K562 (cell line): ENCODE data around the gene KDM4C. TPM values are rescaled to one million over a fixed set of nuclear protein-coding genes. Genes with fewer than 3 reads are reported as not detected.

Experiments used
- E2F3 ChIP-seq: fragments of 250-450 bp; sonication (Bioruptor Pico); IDR thresholded peaks from 2 replicates; pipeline ENCODE4 v1.4.0; 2020; ENCODE audit warnings: mild to moderate bottlenecking
- FOXJ3 ChIP-seq: sonication (generic); formaldehyde crosslinking; IDR thresholded peaks from 2 replicates; pipeline ENCODE4 v1.4.0; 2020; ENCODE audit warnings: mild to moderate bottlenecking, missing genetic modification reagents
- GTF2F1 ChIP-seq: IDR thresholded peaks from 2 replicates; pipeline ENCODE4 v1.6.1; 2011; ENCODE audit warnings: low read depth, low read length, improper control_type of control experiment
- MXI1 ChIP-seq: IDR thresholded peaks from 2 replicates; pipeline ENCODE4 v1.6.1; 2011; ENCODE audit warnings: low read depth, mild to moderate bottlenecking, improper control_type of control experiment, low read length
- PRMT5 ChIP-seq: sonication (generic); formaldehyde crosslinking; IDR thresholded peaks from 2 replicates; pipeline ENCODE4 v1.5.0; 2020; ENCODE audit warnings: missing genetic modification reagents
- SLC30A9 ChIP-seq: fragments of 250-450 bp; sonication (Bioruptor Pico); IDR thresholded peaks from 2 replicates; pipeline ENCODE4 v1.8.0; 2022; ENCODE audit warnings: mild to moderate bottlenecking, moderate library complexity
- TAF7 ChIP-seq: fragments of 450-650 bp; IDR thresholded peaks from 2 replicates; pipeline ENCODE4 v1.6.1; 2016; ENCODE audit warnings: missing genetic modification characterization, missing compliant biosample characterization
- TRIM24 ChIP-seq, 2 experiments: fragments of 450-650 bp; IDR thresholded peaks; 2 replicates each; pipeline ENCODE4 v1.6.1; 2016
- YY1 ChIP-seq, 3 experiments: IDR thresholded peaks; 2 replicates each; pipeline ENCODE4 v1.6.1; 2011; ENCODE audit warnings: low read length in 2 of 3, mild to moderate bottlenecking in 2 of 3, moderate library complexity in 2 of 3, borderline replicate concordance in 1 of 3, control low read depth in 1 of 3, low read depth in 1 of 3; ENCODE audit not compliant: insufficient read depth in 3 of 3, insufficient replicate concordance in 2 of 3, control insufficient read depth in 1 of 3, insufficient read length in 1 of 3; ENCODE audit errors: extremely low read depth in 1 of 3
- ZBTB17 ChIP-seq: fragments of 450-650 bp; formaldehyde crosslinking; IDR thresholded peaks from 2 replicates; pipeline ENCODE4 v1.4.0; 2020; ENCODE audit warnings: mild to moderate bottlenecking
- ZNF212 ChIP-seq: fragments of 450-650 bp; formaldehyde crosslinking; IDR thresholded peaks from 2 replicates; pipeline ENCODE4 v1.4.0; 2020; ENCODE audit warnings: mild to moderate bottlenecking
- ZNF274 ChIP-seq: IDR thresholded peaks from 2 replicates; pipeline ENCODE4 v1.6.1; 2011; ENCODE audit warnings: low read depth, mild to moderate bottlenecking, low read length, moderate library complexity, borderline replicate concordance
- polyA plus RNA-seq, 8 experiments: library from polyadenylated mRNA; depleted of rRNA in 4 of 8; stranded (reverse) in 5 of 8; unstranded in 3 of 8; fragments of >200 nt; fragmentation: Nextera tagmentation in 2 of 8; fragmentation: Illumina TruSeq in 1 of 8; extraction: Ambion mirVana in 2 of 8; extraction: Trizol in 1 of 8; gene quantifications; 2 replicates each; pipeline versions ENCODE4 v1.2.1 to v1.2.3, GENCODE V29; 2011 to 2014; ENCODE audit warnings: inconsistent platforms in 1 of 8, missing spikeins in 1 of 8
- total RNA-seq, 7 experiments: library from RNA; depleted of rRNA in 6 of 7; stranded (reverse); fragments of >200 nt in 6 of 7; fragmentation: Illumina TruSeq in 2 of 7; extraction: Trizol in 2 of 7; gene quantifications; 2 replicates each; pipeline versions ENCODE4 v1.2.1 to v1.2.3, GENCODE V29; 2011 to 2021; ENCODE audit warnings: low replicate concordance in 1 of 7
- TF ChIP-seq, protein P1 (sequence below), 2 experiments: fragments of 450-650 bp; formaldehyde crosslinking in 1 of 2; IDR thresholded peaks; 2 replicates each; pipeline versions ENCODE4 v1.4.0 to v1.6.1; 2014 to 2020; ENCODE audit warnings: mild to moderate bottlenecking in 2 of 2, borderline replicate concordance in 1 of 2, low read depth in 1 of 2
- TF ChIP-seq, protein P2 (sequence below): IDR thresholded peaks from 2 replicates; pipeline ENCODE4 v1.6.1; 2011; ENCODE audit not compliant: insufficient read length; ENCODE audit errors: extremely low read depth
- TF ChIP-seq, protein P3 (sequence below): fragments of 450-650 bp; formaldehyde crosslinking; conservative IDR thresholded peaks from 2 replicates; pipeline ENCODE4 v1.4.0; 2022; ENCODE audit warnings: mild to moderate bottlenecking, missing genetic modification characterization

Gene KDM4C
- total and polyA plus RNA-seq, 9 of the 15 experiments (the other 6 are each of a cell fraction or from before 2014, with no cell fraction given) = 5.4 to 17.0 (median 12.6) TPM

DNA sequence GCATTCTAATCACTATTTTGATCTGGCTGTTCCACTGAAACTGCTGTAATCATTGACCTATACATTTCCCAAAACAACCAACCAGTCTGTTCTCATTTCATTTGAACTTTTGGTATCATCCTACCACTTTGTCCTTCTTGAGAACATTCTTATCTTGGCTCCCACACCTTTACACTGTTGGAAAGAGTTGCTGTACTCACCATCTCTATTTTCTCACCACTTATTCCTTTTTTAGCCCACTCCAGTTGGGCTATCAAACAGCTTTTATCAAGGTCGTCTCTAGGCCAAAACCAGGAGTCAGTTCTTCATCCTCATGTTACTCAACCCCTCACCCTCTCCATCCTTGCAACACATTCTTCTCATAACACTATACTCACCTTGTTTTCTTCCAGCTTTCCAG lies 170.1 kb downstream of the KDM4C start (continued):
- TF ChIP-seq, protein P1, sequence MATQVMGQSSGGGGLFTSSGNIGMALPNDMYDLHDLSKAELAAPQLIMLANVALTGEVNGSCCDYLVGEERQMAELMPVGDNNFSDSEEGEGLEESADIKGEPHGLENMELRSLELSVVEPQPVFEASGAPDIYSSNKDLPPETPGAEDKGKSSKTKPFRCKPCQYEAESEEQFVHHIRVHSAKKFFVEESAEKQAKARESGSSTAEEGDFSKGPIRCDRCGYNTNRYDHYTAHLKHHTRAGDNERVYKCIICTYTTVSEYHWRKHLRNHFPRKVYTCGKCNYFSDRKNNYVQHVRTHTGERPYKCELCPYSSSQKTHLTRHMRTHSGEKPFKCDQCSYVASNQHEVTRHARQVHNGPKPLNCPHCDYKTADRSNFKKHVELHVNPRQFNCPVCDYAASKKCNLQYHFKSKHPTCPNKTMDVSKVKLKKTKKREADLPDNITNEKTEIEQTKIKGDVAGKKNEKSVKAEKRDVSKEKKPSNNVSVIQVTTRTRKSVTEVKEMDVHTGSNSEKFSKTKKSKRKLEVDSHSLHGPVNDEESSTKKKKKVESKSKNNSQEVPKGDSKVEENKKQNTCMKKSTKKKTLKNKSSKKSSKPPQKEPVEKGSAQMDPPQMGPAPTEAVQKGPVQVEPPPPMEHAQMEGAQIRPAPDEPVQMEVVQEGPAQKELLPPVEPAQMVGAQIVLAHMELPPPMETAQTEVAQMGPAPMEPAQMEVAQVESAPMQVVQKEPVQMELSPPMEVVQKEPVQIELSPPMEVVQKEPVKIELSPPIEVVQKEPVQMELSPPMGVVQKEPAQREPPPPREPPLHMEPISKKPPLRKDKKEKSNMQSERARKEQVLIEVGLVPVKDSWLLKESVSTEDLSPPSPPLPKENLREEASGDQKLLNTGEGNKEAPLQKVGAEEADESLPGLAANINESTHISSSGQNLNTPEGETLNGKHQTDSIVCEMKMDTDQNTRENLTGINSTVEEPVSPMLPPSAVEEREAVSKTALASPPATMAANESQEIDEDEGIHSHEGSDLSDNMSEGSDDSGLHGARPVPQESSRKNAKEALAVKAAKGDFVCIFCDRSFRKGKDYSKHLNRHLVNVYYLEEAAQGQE (IDR thresholded peaks at IDR 0.05; ENCODE audit: borderline replicate concordance) = no peak
- TF ChIP-seq, protein P1 (CRISPR knock-in tag; IDR thresholded peaks at IDR 0.05; ENCODE audit: low read depth) = no peak
- no peak for TF ChIP-seq TAF7 (tag)
- no peak for TF ChIP-seq SLC30A9 (CRISPR knock-in tag)
- no peak for TF ChIP-seq E2F3
- TF ChIP-seq, protein P2, sequence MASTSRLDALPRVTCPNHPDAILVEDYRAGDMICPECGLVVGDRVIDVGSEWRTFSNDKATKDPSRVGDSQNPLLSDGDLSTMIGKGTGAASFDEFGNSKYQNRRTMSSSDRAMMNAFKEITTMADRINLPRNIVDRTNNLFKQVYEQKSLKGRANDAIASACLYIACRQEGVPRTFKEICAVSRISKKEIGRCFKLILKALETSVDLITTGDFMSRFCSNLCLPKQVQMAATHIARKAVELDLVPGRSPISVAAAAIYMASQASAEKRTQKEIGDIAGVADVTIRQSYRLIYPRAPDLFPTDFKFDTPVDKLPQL = no peak
- TF ChIP-seq, protein P3, sequence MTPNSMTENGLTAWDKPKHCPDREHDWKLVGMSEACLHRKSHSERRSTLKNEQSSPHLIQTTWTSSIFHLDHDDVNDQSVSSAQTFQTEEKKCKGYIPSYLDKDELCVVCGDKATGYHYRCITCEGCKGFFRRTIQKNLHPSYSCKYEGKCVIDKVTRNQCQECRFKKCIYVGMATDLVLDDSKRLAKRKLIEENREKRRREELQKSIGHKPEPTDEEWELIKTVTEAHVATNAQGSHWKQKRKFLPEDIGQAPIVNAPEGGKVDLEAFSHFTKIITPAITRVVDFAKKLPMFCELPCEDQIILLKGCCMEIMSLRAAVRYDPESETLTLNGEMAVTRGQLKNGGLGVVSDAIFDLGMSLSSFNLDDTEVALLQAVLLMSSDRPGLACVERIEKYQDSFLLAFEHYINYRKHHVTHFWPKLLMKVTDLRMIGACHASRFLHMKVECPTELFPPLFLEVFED = no peak
- TF ChIP-seq GTF2F1 = no peak
- TF ChIP-seq PRMT5 = no peak
- peak; percentile 31 to 41; a peak in 1 of 4 replicates for TF ChIP-seq TRIM24 (IDR thresholded peaks at IDR 0.05)
- TF ChIP-seq ZNF212 (CRISPR knock-in tag) = no peak
- TF ChIP-seq ZBTB17 (CRISPR knock-in tag) = no peak
- TF ChIP-seq FOXJ3 (CRISPR knock-in tag) = no peak
- TF ChIP-seq ZNF274 = no peak
- no peak for TF ChIP-seq MXI1
- TF ChIP-seq YY1 (IDR thresholded peaks at IDR 0.05; ENCODE audit: borderline replicate concordance in 1 of 3, control insufficient read depth in 1 of 3, extremely low read depth in 1 of 3, insufficient read depth in 3 of 3, insufficient read length in 1 of 3, insufficient replicate concordance in 2 of 3, low read depth in 1 of 3, low read length in 2 of 3) = no peak
